Activated T-cell treated with anti-CD3 and anti-CD28 coated beads for 1 hour (primary cell): Measurements from ENCODE around the gene C13orf42.
"Not testable (repeated sequence)": the region's sequence is repeated elsewhere in the genome, so short reads cannot be mapped to it uniquely, and the experiment has no call there.

ENCODE experiments used
- DNase-seq: peaks from one replicate; pipeline ENCODE4 v3.0.0-alpha.2; 2020; ENCODE audit warnings: low read depth

The C13orf42 gene

GRCh38 chr13:51120873-51121272, 9.8 kb upstream of the C13orf42 start:
- DNase-seq: not testable (repeated sequence)

GRCh38 chr13:51118809-51119431, 7.8 kb upstream of the C13orf42 start:
- no peak for DNase-seq

- DNase-seq: no peak
Observed at GRCh38 chr13:51113969-51114368, 2.9 kb upstream of the C13orf42 start.

GRCh38 chr13:51113186-51113881, 2.3 kb upstream of the C13orf42 start:
- DNase-seq: no peak

GRCh38 chr13:51112771-51113170, 1.7 kb upstream of the C13orf42 start:
- DNase-seq: no peak

GRCh38 chr13:51111997-51112396, 923 bp upstream of the C13orf42 start:
- DNase-seq: no peak

- DNase-seq: no peak
Observed at GRCh38 chr13:51107996-51108395, 3.1 kb downstream of the C13orf42 start.

GRCh38 chr13:51105046-51105445, 6.0 kb downstream of the C13orf42 start:
- DNase-seq: no peak

- DNase-seq: no peak
Observed at GRCh38 chr13:51101636-51102235, 9.3 kb downstream of the C13orf42 start.

GRCh38 chr13:51097353-51098043, 13.6 kb downstream of the C13orf42 start:
- DNase-seq: no peak

- no peak for DNase-seq
Observed at GRCh38 chr13:51096131-51096530, 14.9 kb downstream of the C13orf42 start.

GRCh38 chr13:51093574-51093973, 17.5 kb downstream of the C13orf42 start:
- no peak for DNase-seq

GRCh38 chr13:51091839-51092238, 19.2 kb downstream of the C13orf42 start:
- no peak for DNase-seq

GRCh38 chr13:51083706-51084105, 27.4 kb downstream of the C13orf42 start:
- DNase-seq: no peak

- DNase-seq: not testable (repeated sequence)
Observed at GRCh38 chr13:51080478-51081065, 30.5 kb downstream of the C13orf42 start.

- DNase-seq: no peak
Observed at GRCh38 chr13:51071493-51071892, 39.6 kb downstream of the C13orf42 start.

GRCh38 chr13:51070005-51070649, 40.9 kb downstream of the C13orf42 start:
- DNase-seq: peak; percentile 70

- no peak for DNase-seq
Observed at GRCh38 chr13:51068501-51068900, 42.6 kb downstream of the C13orf42 start.

- no peak for DNase-seq
Observed at GRCh38 chr13:51067706-51068105, 43.4 kb downstream of the C13orf42 start.

- DNase-seq: no peak
Observed at GRCh38 chr13:51067210-51067701, 43.8 kb downstream of the C13orf42 start.

- DNase-seq: no peak
Observed at GRCh38 chr13:51066091-51066831, 44.8 kb downstream of the C13orf42 start.
